Measurements from ENCODE around the gene BLVRA.

Gene BLVRA

DNA sequence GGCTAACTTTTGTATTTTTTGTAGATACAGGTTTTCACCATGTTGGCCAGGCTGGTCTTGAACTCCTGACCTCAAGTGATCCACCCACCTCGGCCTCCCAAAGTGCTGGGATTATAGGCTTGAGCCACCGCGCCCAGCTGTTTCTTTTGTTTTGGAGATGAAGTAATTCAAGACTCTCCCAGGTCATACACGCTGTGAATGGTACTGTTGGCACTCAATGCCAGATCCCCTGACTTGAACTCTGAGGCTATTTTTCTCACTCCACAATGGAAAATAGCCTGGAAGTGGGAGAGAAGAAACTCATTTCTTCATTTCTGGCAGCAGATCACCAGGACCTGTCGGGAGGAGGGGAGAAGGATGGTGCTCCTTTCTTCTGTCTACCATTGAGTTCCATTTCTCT lies 32.4 kb downstream of the BLVRA start:
- Histone ChIP-seq H3K4me2 (ENCODE audit: low read length) (no peak overlapping the region), H3K36me3 (replicated peaks; ENCODE audit: low read depth, low read length) (no peaks in the 10 kb centered on the region), H4K20me1 (ENCODE audit: insufficient read depth, low read length) (no peaks in the 10 kb centered on the region), H3K27me3 (ENCODE audit: low read depth, low read length) (no peaks in the 10 kb centered on the region), H3K79me2 (ENCODE audit: low read length) (no peaks in the 10 kb centered on the region), H3K9ac (ENCODE audit: low read length) (no peak overlapping the region), H3K4me1 (ENCODE audit: low read length) (no peaks in the 10 kb centered on the region), H3K4me3 (ENCODE audit: low read length) (no peak overlapping the region), H2AFZ (ENCODE audit: low read depth, low read length) (no peak overlapping the region), H3K27ac (ENCODE audit: low read length) (no peak overlapping the region), H3K9me3 (ENCODE audit: insufficient read depth, low read length) (no peaks in the 10 kb centered on the region)
- no peak for TF ChIP-seq EZH2phosphoT487 (IDR thresholded peaks at IDR 0.05; ENCODE audit: low read depth)
- TF ChIP-seq, protein P1, sequence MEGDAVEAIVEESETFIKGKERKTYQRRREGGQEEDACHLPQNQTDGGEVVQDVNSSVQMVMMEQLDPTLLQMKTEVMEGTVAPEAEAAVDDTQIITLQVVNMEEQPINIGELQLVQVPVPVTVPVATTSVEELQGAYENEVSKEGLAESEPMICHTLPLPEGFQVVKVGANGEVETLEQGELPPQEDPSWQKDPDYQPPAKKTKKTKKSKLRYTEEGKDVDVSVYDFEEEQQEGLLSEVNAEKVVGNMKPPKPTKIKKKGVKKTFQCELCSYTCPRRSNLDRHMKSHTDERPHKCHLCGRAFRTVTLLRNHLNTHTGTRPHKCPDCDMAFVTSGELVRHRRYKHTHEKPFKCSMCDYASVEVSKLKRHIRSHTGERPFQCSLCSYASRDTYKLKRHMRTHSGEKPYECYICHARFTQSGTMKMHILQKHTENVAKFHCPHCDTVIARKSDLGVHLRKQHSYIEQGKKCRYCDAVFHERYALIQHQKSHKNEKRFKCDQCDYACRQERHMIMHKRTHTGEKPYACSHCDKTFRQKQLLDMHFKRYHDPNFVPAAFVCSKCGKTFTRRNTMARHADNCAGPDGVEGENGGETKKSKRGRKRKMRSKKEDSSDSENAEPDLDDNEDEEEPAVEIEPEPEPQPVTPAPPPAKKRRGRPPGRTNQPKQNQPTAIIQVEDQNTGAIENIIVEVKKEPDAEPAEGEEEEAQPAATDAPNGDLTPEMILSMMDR (IDR thresholded peaks at IDR 0.05; ENCODE audit: low read depth, low read length) = no peak

DNA sequence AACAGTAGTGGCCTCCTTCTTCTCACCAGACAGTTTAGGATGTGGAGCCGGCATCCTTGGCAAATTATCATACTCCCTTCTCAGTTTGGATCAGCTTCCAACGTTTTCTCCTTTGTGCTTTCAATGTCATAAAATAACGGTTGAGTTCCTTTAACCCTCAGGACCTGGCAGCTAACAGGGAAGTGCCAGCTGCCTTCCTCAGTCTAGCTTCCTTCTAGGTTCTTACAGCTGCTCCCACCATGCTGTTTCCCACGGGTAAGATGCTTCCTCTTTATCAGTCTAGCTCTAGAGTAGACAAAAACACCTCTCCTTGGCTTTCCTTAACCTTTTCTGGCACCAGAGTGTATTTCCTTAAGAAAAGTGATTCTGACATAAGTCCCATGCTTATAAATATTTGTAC lies 33.2 kb downstream of the BLVRA start:
- no peaks in the 10 kb centered on the region for H3K36me3 ChIP-seq (replicated peaks; ENCODE audit: low read depth, low read length)
- TF ChIP-seq EZH2phosphoT487 (IDR thresholded peaks at IDR 0.05; ENCODE audit: low read depth) = no peak
- TF ChIP-seq, protein P1 (IDR thresholded peaks at IDR 0.05; ENCODE audit: low read depth, low read length) = no peak
- no peaks in the 10 kb centered on the region for H3K9me3 ChIP-seq (ENCODE audit: insufficient read depth, low read length)
- H3K79me2 ChIP-seq (ENCODE audit: low read length) = no peaks in the 10 kb centered on the region
- H3K4me3 ChIP-seq (ENCODE audit: low read length) = no peak overlapping the region
- H3K27me3 ChIP-seq (ENCODE audit: low read depth, low read length) = no peaks in the 10 kb centered on the region
- no peaks in the 10 kb centered on the region for H4K20me1 ChIP-seq (ENCODE audit: insufficient read depth, low read length)
- no peaks in the 10 kb centered on the region for H3K4me1 ChIP-seq (ENCODE audit: low read length)
- no peak overlapping the region for H3K27ac ChIP-seq (ENCODE audit: low read length)
- H3K4me2 ChIP-seq (ENCODE audit: low read length) = no peak overlapping the region
- no peak overlapping the region for H3K9ac ChIP-seq (ENCODE audit: low read length)
- no peak overlapping the region for H2AFZ ChIP-seq (ENCODE audit: low read depth, low read length)

DNA sequence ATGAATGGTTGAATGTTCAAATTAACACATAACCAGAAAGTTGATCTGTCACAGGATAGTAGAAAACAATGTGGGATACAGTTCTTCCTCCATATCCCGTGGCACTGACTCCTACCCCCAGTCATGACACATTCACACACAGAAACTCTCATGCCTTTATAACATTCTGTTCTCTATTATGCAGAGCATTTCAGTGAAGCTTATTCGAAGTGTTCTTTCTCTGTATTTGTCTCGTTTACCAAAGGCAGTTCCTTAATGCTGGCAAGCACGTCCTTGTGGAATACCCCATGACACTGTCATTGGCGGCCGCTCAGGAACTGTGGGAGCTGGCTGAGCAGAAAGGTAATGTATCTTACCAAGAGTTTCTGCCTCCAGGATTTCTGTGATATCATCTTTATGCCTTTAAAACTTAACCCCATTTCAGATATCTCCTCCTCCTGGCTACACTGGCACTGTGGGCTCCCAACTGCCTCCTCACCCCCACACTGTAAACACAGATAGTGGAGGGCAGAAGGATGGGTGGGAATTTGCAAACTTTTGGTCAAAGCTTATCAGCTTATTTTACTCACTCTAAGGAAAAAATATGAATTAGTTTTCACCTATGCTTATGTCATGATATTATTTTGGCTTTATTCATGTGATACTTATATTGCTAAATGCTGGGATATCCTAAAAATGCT lies 34.1 kb downstream of the BLVRA start:
- Histone ChIP-seq H3K27ac (ENCODE audit: low read length) (no peak overlapping the region), H3K4me3 (ENCODE audit: low read length) (no peak overlapping the region), H3K36me3 (replicated peaks; ENCODE audit: low read depth, low read length) (no peaks in the 10 kb centered on the region), H3K79me2 (ENCODE audit: low read length) (no peaks in the 10 kb centered on the region), H3K4me1 (ENCODE audit: low read length) (no peaks in the 10 kb centered on the region), H2AFZ (ENCODE audit: low read depth, low read length) (no peak overlapping the region), H3K9me3 (ENCODE audit: insufficient read depth, low read length) (no peaks in the 10 kb centered on the region), H4K20me1 (ENCODE audit: insufficient read depth, low read length) (no peaks in the 10 kb centered on the region), H3K4me2 (ENCODE audit: low read length) (no peak overlapping the region), H3K27me3 (ENCODE audit: low read depth, low read length) (no peaks in the 10 kb centered on the region), H3K9ac (ENCODE audit: low read length) (no peak overlapping the region)
- TF ChIP-seq EZH2phosphoT487 (IDR thresholded peaks at IDR 0.05; ENCODE audit: low read depth) = no peak
- TF ChIP-seq, protein P1 (IDR thresholded peaks at IDR 0.05; ENCODE audit: low read depth, low read length) = no peak

DNA sequence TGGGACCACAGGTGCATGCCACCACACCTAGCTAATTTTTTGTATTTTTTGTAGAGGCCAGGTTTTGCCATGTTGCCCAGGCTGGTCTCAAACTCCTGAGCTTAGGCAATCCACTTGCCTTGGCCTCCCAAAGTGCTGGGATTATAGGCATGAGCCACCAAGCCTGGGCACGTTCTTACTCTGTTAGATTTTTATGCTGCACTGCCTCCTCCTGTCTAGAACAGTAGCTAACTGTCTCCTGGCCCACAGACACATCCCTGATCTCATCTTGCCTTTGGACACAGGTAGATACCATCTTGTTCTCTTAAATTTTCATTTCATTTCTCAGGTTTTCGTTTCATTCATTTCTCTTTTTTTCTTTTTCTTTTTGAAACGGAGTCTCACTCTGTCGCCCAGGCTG lies 41.1 kb downstream of the BLVRA start:
- Histone ChIP-seq H3K9me3 (ENCODE audit: insufficient read depth, low read length) (no peaks in the 10 kb centered on the region), H3K27me3 (ENCODE audit: low read depth, low read length) (no peaks in the 10 kb centered on the region), H3K27ac (ENCODE audit: low read length) (no peak overlapping the region), H3K9ac (ENCODE audit: low read length) (no peak overlapping the region), H3K36me3 (replicated peaks; ENCODE audit: low read depth, low read length) (no peaks in the 10 kb centered on the region), H3K4me2 (ENCODE audit: low read length) (no peak overlapping the region), H3K79me2 (ENCODE audit: low read length) (no peaks in the 10 kb centered on the region), H4K20me1 (ENCODE audit: insufficient read depth, low read length) (no peaks in the 10 kb centered on the region), H3K4me3 (ENCODE audit: low read length) (no peak overlapping the region), H3K4me1 (ENCODE audit: low read length) (no peaks in the 10 kb centered on the region), H2AFZ (ENCODE audit: low read depth, low read length) (no peak overlapping the region)
- TF ChIP-seq, protein P1 (IDR thresholded peaks at IDR 0.05; ENCODE audit: low read depth, low read length) = no peak
- TF ChIP-seq EZH2phosphoT487 (IDR thresholded peaks at IDR 0.05; ENCODE audit: low read depth) = no peak

Data from OCI-LY3 (cell line).